Mesothelial cell of epicardium (in vitro differentiated cells): ENCODE data around the gene AMBP. TPM values are rescaled to one million over a fixed set of nuclear protein-coding genes. Genes with fewer than 3 reads are reported as not detected.
A peak's percentile ranks its signal among the peaks of the same experiment; 100 is the strongest.

Source experiments
- DNase-seq, 2 experiments: peaks; one replicate each; pipeline ENCODE4 v3.0.0; 2021; ENCODE audit warnings: low spot score in 2 of 2; ENCODE audit not compliant: unreplicated experiment in 2 of 2
- H3K27ac Mint-ChIP-seq: 2 replicates; pipeline ENCODE4 v1.8.0; 2021; ENCODE audit warnings: mixed read lengths
- H3K27me3 Mint-ChIP-seq: 2 replicates; pipeline ENCODE4 v1.8.0; 2021; ENCODE audit warnings: low read depth, mixed read lengths
- H3K36me3 Mint-ChIP-seq: 2 replicates; pipeline ENCODE4 v1.8.0; 2021; ENCODE audit warnings: mixed read lengths
- H3K4me1 Mint-ChIP-seq: 2 replicates; pipeline ENCODE4 v1.8.0; 2021; ENCODE audit warnings: mixed read lengths
- H3K4me3 Mint-ChIP-seq: 2 replicates; pipeline ENCODE4 v1.8.0; 2021; ENCODE audit warnings: mild to moderate bottlenecking, moderate library complexity, mixed read lengths
- H3K9me3 Mint-ChIP-seq: 2 replicates; pipeline ENCODE4 v1.8.0; 2021; ENCODE audit warnings: mixed read lengths
- CTCF ChIP-seq: fragments of 200-600 bp; sonication (generic); IDR thresholded peaks from one replicate; pipeline ENCODE4 v1.5.0; 2021; ENCODE audit warnings: antibody characterized with exemption; ENCODE audit not compliant: unreplicated experiment
- total RNA-seq: library from RNA; stranded (reverse); gene quantifications from 3 replicates; pipeline ENCODE4 v1.2.1, GENCODE V29; 2021

The AMBP gene
- total RNA-seq, 1 donor from 2014 or later, result 0.22 TPM

- Mint-ChIP-seq H3K27ac (no peak overlapping the region), H3K36me3 (no peaks in the 10 kb centered on the region), H3K9me3 (no peaks in the 10 kb centered on the region), H3K4me1 (peaks cover 13% of the 10 kb centered on the region), H3K27me3 (no peaks in the 10 kb centered on the region), H3K4me3 (no peak overlapping the region)
- TF ChIP-seq CTCF, result no peak
- DNase-seq, result no peak
Measured at GRCh38 chr9:114119242-114120191, 41.4 kb upstream of the AMBP start.

GRCh38 chr9:114117996-114118830 is 40.1 kb upstream of the AMBP start:
- Mint-ChIP-seq H3K27me3 (peaks cover 5% of the 10 kb centered on the region), H3K36me3 (no peaks in the 10 kb centered on the region), H3K27ac (peak overlapping the region; percentile 51), H3K4me3 (no peak overlapping the region), H3K9me3 (no peaks in the 10 kb centered on the region), H3K4me1 (peaks cover 13% of the 10 kb centered on the region)
- no peak for DNase-seq
- TF ChIP-seq CTCF, result no peak

DNA sequence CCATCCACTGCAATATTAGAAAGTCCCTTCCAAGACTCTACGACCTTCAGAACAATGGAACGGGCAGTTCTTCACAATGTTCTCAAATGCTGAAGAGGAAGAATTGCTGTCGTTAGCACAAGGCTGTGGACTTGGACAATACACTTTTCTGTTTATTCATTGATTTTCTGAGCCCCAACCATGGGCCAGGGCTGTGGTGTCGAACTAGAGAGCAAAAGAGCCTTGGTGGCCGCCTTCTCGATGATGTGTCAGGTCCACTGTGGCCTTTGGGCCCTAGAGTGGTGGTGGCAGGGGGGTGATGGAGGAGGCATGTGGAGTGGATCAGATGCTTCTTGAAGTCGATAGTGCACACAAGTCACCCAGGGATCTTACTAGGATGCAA is 39.5 kb upstream of the AMBP start:
- Mint-ChIP-seq H3K27ac (no peak overlapping the region), H3K4me1 (peaks cover 15% of the 10 kb centered on the region)
- TF ChIP-seq CTCF, result no peak

GRCh38 chr9:114116126-114116747 is 38.1 kb upstream of the AMBP start:
- Mint-ChIP-seq H3K4me3 (no peak overlapping the region), H3K9me3 (no peaks in the 10 kb centered on the region), H3K27me3 (peaks cover 10% of the 10 kb centered on the region), H3K36me3 (no peaks in the 10 kb centered on the region), H3K4me1 (peaks cover 13% of the 10 kb centered on the region), H3K27ac (no peak overlapping the region)
- DNase-seq, result no peak
- TF ChIP-seq CTCF, result no peak

More for the DNA sequence above, 39.5 kb upstream of the AMBP start:
- H3K27me3 Mint-ChIP-seq, result peaks cover 10% of the 10 kb centered on the region
- H3K9me3 Mint-ChIP-seq, result no peaks in the 10 kb centered on the region
- no peaks in the 10 kb centered on the region for H3K36me3 Mint-ChIP-seq
- no peak for DNase-seq
- H3K4me3 Mint-ChIP-seq, result no peak overlapping the region

DNA sequence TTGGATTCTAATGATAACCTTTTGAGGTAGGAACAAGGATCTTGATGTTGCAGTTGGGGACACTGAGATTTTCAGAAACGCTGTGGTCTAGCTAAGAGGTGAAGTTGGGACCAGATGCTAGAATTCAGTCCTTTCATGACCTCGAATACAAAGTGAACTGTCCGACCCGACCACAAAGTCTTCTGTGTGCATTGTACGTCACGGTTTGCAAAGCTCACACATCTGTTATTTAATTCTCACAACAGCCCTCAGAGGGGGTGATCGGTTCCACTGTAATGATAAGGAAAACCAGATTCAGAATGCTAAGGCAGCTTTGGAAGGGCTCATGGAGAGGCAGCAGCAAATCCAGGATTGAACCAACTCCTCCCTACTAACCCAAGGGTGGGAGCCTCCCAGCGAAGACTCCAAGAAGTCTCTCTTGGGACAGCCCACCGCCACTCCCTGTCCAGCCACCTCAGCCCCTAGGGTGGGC is 37.6 kb upstream of the AMBP start:
- no peak overlapping the region for H3K27ac Mint-ChIP-seq
- no peak overlapping the region for H3K4me3 Mint-ChIP-seq
- no peak for TF ChIP-seq CTCF
- H3K9me3 Mint-ChIP-seq, result no peaks in the 10 kb centered on the region
- peaks cover 12% of the 10 kb centered on the region for H3K4me1 Mint-ChIP-seq
- peaks cover 10% of the 10 kb centered on the region for H3K27me3 Mint-ChIP-seq
- H3K36me3 Mint-ChIP-seq, result no peaks in the 10 kb centered on the region
- DNase-seq, result no peak
